Measurements from ENCODE around the gene WTAP.
A peak's percentile ranks its signal among the peaks of the same experiment; 100 is the strongest.

Gene WTAP

GRCh38 chr6:159756508-159756907 lies 29.2 kb downstream of the WTAP start:
- no peaks in the 10 kb centered on the region for H3K4me1 ChIP-seq
- no peaks in the 10 kb centered on the region for H3K36me3 ChIP-seq (ENCODE audit: control insufficient read depth, insufficient read depth, low read length)
- peaks cover 4% of the 10 kb centered on the region for H3K79me2 ChIP-seq
- H3K4me3 ChIP-seq (ENCODE audit: low read depth, low read length) = no peak overlapping the region
- no peaks in the 10 kb centered on the region for H3K9me3 ChIP-seq (ENCODE audit: control insufficient read depth, low read length)
- H3K27me3 ChIP-seq (ENCODE audit: control insufficient read depth, insufficient read depth, low read length) = no peaks in the 10 kb centered on the region
- TF ChIP-seq, protein P1, sequence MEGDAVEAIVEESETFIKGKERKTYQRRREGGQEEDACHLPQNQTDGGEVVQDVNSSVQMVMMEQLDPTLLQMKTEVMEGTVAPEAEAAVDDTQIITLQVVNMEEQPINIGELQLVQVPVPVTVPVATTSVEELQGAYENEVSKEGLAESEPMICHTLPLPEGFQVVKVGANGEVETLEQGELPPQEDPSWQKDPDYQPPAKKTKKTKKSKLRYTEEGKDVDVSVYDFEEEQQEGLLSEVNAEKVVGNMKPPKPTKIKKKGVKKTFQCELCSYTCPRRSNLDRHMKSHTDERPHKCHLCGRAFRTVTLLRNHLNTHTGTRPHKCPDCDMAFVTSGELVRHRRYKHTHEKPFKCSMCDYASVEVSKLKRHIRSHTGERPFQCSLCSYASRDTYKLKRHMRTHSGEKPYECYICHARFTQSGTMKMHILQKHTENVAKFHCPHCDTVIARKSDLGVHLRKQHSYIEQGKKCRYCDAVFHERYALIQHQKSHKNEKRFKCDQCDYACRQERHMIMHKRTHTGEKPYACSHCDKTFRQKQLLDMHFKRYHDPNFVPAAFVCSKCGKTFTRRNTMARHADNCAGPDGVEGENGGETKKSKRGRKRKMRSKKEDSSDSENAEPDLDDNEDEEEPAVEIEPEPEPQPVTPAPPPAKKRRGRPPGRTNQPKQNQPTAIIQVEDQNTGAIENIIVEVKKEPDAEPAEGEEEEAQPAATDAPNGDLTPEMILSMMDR (IDR thresholded peaks at IDR 0.05) = no peak
- H2AFZ ChIP-seq = no peak overlapping the region
- no peak overlapping the region for H3K4me2 ChIP-seq (ENCODE audit: low read length)
- no peak overlapping the region for H3K9ac ChIP-seq
- H3K27ac ChIP-seq = no peak overlapping the region

DNA sequence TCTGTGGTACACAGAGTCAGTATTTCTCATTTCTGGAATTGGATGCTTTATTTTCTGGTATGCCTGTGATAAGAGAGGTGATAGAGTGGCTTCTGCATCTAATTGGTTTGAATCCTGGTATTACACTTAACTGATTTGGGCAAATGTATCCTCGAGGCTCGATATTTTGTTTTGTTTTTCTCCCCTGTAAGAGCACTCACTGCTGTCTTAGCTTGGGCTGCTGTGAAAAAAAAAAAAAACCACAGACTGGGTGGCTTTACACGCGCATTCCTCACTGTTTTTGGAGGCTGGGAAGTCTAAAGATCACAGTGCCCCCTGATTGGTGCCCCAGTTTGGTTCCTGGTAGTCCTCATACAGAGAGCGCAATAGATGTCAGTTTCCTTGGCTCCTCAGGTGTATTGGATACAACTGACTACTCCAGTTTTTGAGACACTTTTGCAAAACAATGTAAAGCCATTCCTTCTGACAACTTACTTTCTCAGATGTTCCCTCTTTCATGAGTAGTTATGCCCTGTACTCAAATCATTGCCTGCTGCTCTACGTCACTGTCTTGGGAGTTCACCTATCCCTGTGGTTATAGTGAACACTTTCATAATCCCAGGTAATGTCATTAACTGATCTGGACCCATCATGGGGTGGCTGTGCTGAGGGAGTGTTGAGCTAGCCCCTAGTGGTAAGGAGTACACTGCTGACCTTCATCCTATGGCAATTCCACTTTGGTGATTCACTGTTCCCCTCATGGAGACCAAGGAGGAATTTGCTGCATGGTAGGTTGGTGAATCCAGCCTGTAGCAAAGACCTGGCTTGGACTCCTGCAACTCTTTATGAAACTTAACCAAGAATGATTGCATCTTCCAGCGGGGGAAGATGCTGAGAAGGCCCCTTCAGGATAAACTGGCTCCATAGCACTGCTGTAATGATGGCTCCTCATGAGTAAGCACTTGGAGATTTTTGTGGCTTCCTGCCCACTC lies 31.0 kb downstream of the WTAP start:
- Histone ChIP-seq H3K9me3 (ENCODE audit: control insufficient read depth, low read length) (no peaks in the 10 kb centered on the region), H3K27ac (no peak overlapping the region), H3K79me2 (peaks cover 4% of the 10 kb centered on the region), H3K9ac (no peak overlapping the region), H3K4me2 (ENCODE audit: low read length) (no peak overlapping the region), H3K27me3 (ENCODE audit: control insufficient read depth, insufficient read depth, low read length) (no peaks in the 10 kb centered on the region), H3K4me3 (ENCODE audit: low read depth, low read length) (no peak overlapping the region), H2AFZ (no peak overlapping the region), H3K4me1 (peaks cover 3% of the 10 kb centered on the region), H3K36me3 (ENCODE audit: control insufficient read depth, insufficient read depth, low read length) (no peaks in the 10 kb centered on the region)
- TF ChIP-seq, protein P1 (IDR thresholded peaks at IDR 0.05) = no peak

GRCh38 chr6:159759645-159760044 lies 32.3 kb downstream of the WTAP start:
- H3K27me3 ChIP-seq (ENCODE audit: control insufficient read depth, insufficient read depth, low read length) = no peaks in the 10 kb centered on the region
- no peak overlapping the region for H3K9ac ChIP-seq
- H3K36me3 ChIP-seq (ENCODE audit: control insufficient read depth, insufficient read depth, low read length) = no peaks in the 10 kb centered on the region
- H3K4me1 ChIP-seq = peaks cover 3% of the 10 kb centered on the region
- TF ChIP-seq, protein P1 (IDR thresholded peaks at IDR 0.05) = no peak
- no peak overlapping the region for H3K4me3 ChIP-seq (ENCODE audit: low read depth, low read length)
- no peak overlapping the region for H3K27ac ChIP-seq
- no peak overlapping the region for H3K4me2 ChIP-seq (ENCODE audit: low read length)
- H3K9me3 ChIP-seq (ENCODE audit: control insufficient read depth, low read length) = no peaks in the 10 kb centered on the region
- H3K79me2 ChIP-seq = peaks cover 4% of the 10 kb centered on the region
- no peak overlapping the region for H2AFZ ChIP-seq

DNA sequence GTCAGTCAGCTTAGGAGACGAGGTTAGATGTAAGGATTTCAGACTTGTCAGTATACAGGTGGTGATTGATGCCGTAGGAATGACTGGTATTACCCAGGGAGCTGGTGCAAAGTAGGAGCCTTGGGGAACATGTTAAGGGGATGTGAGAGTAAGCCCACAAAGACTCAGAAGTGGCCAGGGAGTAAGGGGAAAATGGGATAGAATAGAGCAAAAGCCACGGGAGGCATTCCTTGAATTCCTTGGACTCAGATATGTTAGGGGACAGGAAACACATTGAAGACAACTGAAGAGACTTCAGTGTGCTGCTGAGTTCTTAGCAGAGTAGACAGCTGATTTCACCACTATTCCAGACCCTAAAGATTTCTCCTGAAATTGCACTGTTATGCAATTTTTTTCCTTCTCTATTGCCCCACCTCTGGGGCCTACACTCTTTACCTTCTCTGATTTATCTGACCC lies 33.3 kb downstream of the WTAP start:
- TF ChIP-seq, protein P1 (IDR thresholded peaks at IDR 0.05) = no peak
- no peak overlapping the region for H3K9ac ChIP-seq
- H3K36me3 ChIP-seq (ENCODE audit: control insufficient read depth, insufficient read depth, low read length) = no peaks in the 10 kb centered on the region
- peaks cover 3% of the 10 kb centered on the region for H3K4me1 ChIP-seq
- H3K9me3 ChIP-seq (ENCODE audit: control insufficient read depth, low read length) = no peaks in the 10 kb centered on the region
- peaks cover 4% of the 10 kb centered on the region for H3K79me2 ChIP-seq
- peak overlapping the region; percentile 92 for H3K27ac ChIP-seq
- no peak overlapping the region for H2AFZ ChIP-seq
- H3K27me3 ChIP-seq (ENCODE audit: control insufficient read depth, insufficient read depth, low read length) = no peaks in the 10 kb centered on the region
- H3K4me2 ChIP-seq (ENCODE audit: low read length) = no peak overlapping the region
- no peak overlapping the region for H3K4me3 ChIP-seq (ENCODE audit: low read depth, low read length)

Measured in parathyroid adenoma (tissue), 2 donors.